ENCODE results near the gene THOC3.
"Not testable (repeated sequence)": the region's sequence is repeated elsewhere in the genome, so short reads cannot be mapped to it uniquely, and the experiment has no call there.

THOC3 gene

GRCh38 chr5:175967471-175968372 lies at the start of gene THOC3:
Gene THOC3 (minus strand): TSS chr5:175968315. CDS start chr5:175968208, 107 bp downstream.
- peak; percentile 84 for DNase-seq

GRCh38 chr5:176017324-176017723 lies 49.2 kb upstream of the THOC3 start:
- DNase-seq = not testable (repeated sequence)

- DNase-seq = not testable (repeated sequence)
Measured at GRCh38 chr5:176014360-176014759, 46.2 kb upstream of the THOC3 start.

GRCh38 chr5:176011088-176011487 lies 43.0 kb upstream of the THOC3 start:
- not testable (repeated sequence) for DNase-seq

GRCh38 chr5:176010202-176010601 lies 42.1 kb upstream of the THOC3 start:
- DNase-seq = not testable (repeated sequence)

GRCh38 chr5:176007220-176007619 lies 39.1 kb upstream of the THOC3 start:
- not testable (repeated sequence) for DNase-seq

GRCh38 chr5:176006819-176007218 lies 38.7 kb upstream of the THOC3 start:
- DNase-seq = not testable (repeated sequence)

- DNase-seq = not testable (repeated sequence)
Measured at GRCh38 chr5:175997979-175998378, 29.9 kb upstream of the THOC3 start.

- DNase-seq = not testable (repeated sequence)
Measured at GRCh38 chr5:175997495-175997894, 29.4 kb upstream of the THOC3 start.

- DNase-seq = not testable (repeated sequence)
Measured at GRCh38 chr5:175996791-175997190, 28.7 kb upstream of the THOC3 start.

GRCh38 chr5:175995506-175995905 lies 27.4 kb upstream of the THOC3 start:
- DNase-seq = not testable (repeated sequence)

GRCh38 chr5:175979371-175979995 lies 11.4 kb upstream of the THOC3 start:
- DNase-seq = not testable (repeated sequence)

- not testable (repeated sequence) for DNase-seq
Measured at GRCh38 chr5:175968381-175968780, 266 bp upstream of the THOC3 start.

- DNase-seq = not testable (repeated sequence)
Measured at GRCh38 chr5:175962329-175962728, 5.8 kb downstream of the THOC3 start.

GRCh38 chr5:175960228-175960627 lies 7.9 kb downstream of the THOC3 start:
- DNase-seq = not testable (repeated sequence)

GRCh38 chr5:175958515-175958914 lies 9.6 kb downstream of the THOC3 start:
- not testable (repeated sequence) for DNase-seq

- not testable (repeated sequence) for DNase-seq
Measured at GRCh38 chr5:175954107-175954506, 14.0 kb downstream of the THOC3 start.

GRCh38 chr5:175952810-175953209 lies 15.3 kb downstream of the THOC3 start:
- DNase-seq = not testable (repeated sequence)

GRCh38 chr5:175951339-175951969 lies 16.7 kb downstream of the THOC3 start:
- not testable (repeated sequence) for DNase-seq

GRCh38 chr5:175948329-175949108 lies 19.6 kb downstream of the THOC3 start:
- not testable (repeated sequence) for DNase-seq

- not testable (repeated sequence) for DNase-seq
Measured at GRCh38 chr5:175943253-175943652, 24.9 kb downstream of the THOC3 start.

- not testable (repeated sequence) for DNase-seq
Measured at GRCh38 chr5:175940632-175941031, 27.5 kb downstream of the THOC3 start.
